BJ (cell line): ENCODE results near the gene TDO2. TPM values are rescaled to one million over a fixed set of nuclear protein-coding genes. Genes with fewer than 3 reads are reported as not detected.

ENCODE experiments used
- CTCF ChIA-PET: fragments of 350-600 bp; formaldehyde crosslinking; extraction: SDS; loops from one replicate; lab custom pipeline; 2021; ENCODE audit warnings: antibody characterized with exemption, inconsistent platforms; lab: Yijun Ruan, JAX
- POLR2A ChIA-PET: fragments of 300-600 bp; sonication (Branson Sonifier 250); formaldehyde crosslinking; extraction: SDS; loops from one replicate; lab custom pipeline; 2021; ENCODE audit warnings: antibody characterized with exemption; lab: Charles Lee
- DNase-seq: peaks from one replicate; pipeline ENCODE4 v3.0.0-alpha.2; 2011; ENCODE audit warnings: low read depth
- H3K27me3 ChIP-seq: 2 replicates; pipeline ENCODE4 v1.6.0; 2011; ENCODE audit warnings: low read length; ENCODE audit not compliant: control insufficient read depth, insufficient read depth
- H3K36me3 ChIP-seq: 2 replicates; pipeline ENCODE4 v1.5.1; 2011; ENCODE audit warnings: low read length; ENCODE audit not compliant: control insufficient read depth, insufficient read depth
- H3K4me3 ChIP-seq: 2 replicates; pipeline ENCODE4 v1.5.1; 2011; ENCODE audit warnings: low read depth, mild to moderate bottlenecking, control low read depth, low read length
- CTCF ChIP-seq: IDR thresholded peaks from 2 replicates; pipeline ENCODE4 v1.5.1; 2011; ENCODE audit warnings: low read depth, mild to moderate bottlenecking, control low read depth, inconsistent platforms, low read length, moderate library complexity; ENCODE audit not compliant: insufficient read depth
- polyA plus RNA-seq: library from polyadenylated mRNA; depleted of rRNA; stranded (reverse); fragments of >200 nt; gene quantifications from 2 replicates; pipeline ENCODE4 v1.2.3, GENCODE V29; 2011; rRNA removed

The TDO2 gene
- polyA plus RNA-seq, 1 experiment, result not detected

DNA sequence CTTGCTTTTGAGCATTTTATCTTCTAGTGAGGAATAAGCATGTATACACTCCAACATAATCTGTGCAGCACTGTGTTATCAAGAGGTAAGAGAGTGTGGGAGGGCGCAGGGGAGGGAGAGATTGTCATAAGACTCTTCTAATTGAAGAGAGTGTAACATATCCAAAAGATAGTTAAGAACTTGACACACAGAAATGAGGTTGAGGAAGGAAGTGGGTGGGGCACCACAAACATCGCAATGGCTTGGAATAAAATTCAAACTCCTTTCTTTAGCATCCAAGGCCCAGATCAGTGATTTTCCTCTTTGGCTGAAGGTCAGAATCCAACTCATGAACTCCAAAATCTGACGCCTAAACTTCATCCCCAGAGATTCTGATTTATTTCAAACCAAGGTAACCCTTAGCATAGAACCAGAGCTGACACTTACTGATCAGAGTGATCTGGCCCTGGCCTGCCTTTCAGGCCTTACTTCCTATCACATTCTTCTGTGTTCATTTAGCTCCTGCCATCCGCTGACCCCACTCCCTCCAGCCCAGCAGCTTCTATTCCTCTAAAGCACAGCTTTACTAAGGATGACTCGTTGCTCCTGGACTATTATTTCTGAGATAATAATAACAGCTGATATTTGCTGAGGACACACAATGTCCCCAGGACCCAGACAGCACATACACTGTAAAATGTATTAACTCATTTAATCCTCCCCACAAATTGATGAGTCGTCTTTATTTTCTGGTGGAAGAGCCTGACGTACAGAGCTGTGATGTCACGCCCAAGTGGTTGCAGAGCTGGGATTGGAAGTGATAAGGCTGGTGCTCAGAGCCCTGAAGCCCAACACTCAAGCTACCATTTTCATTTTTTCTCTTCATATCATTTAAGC is 60.8 kb downstream of the TDO2 start:
- Histone ChIP-seq H3K4me3 (no peak overlapping the region), H3K27me3 (no peaks in the 10 kb centered on the region), H3K36me3 (no peaks in the 10 kb centered on the region)
- POLR2A ChIA-PET, result no interaction called here
- CTCF ChIA-PET, result interaction anchor here (1.0 to 1.8 kb wide), 4 partner anchors 8 to 1254 kb away, joined by 3 to 5 read pairs (median 3); no protein-coding TSS in a partner anchor
- no peak for DNase-seq
- TF ChIP-seq CTCF, result no peak

GRCh38 chr4:155966171-155966570 is 62.7 kb downstream of the TDO2 start:
- CTCF ChIA-PET, result interaction anchor here (0.6 to 1.7 kb wide), 3 partner anchors 12 to 135 kb away, joined by 3 to 13 read pairs (median 4); partner anchors contain the start of gene CTSO
- TF ChIP-seq CTCF, result no peak
- no peak overlapping the region for H3K4me3 ChIP-seq
- DNase-seq, result no peak
- no peaks in the 10 kb centered on the region for H3K27me3 ChIP-seq
- POLR2A ChIA-PET, result no interaction called here
- no peaks in the 10 kb centered on the region for H3K36me3 ChIP-seq

DNA sequence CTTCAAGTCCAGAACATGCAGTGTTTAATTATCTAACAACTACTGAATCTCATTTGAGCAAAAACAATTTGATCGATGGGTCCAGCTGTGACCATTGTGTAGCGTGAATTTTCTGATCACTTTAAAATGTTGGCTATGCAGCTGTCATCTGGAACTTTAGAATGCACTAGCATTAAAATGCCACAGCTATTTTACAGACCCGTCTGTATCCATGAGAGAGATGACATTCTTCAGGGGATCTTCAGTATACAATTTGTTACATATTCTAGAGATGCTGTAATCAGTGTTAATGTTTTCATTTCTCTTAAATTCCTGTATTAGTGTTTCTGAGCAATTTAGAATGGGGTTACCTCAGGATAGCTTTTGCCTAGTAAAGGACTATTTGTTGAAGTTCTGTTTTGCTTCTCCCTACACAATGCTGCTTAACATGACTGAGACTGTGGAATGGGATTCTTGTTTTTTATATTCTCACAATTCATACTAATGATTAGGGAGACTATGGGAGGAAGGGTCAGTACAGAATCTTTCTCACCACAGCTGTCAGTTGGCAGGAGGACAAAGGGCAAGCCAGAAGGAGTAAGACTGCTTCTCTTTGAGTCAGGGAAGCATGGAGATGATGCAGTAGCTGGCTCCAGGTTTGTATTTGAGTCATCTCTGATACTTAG is 63.4 kb downstream of the TDO2 start:
- ChIA-PET POLR2A (no interaction called here), CTCF (interaction anchor here (0.6 to 1.7 kb wide), 3 partner anchors 13 to 134 kb away, joined by 3 to 13 read pairs (median 4); partner anchors contain the start of gene CTSO)
- TF ChIP-seq CTCF, result no peak
- no peaks in the 10 kb centered on the region for H3K36me3 ChIP-seq
- H3K27me3 ChIP-seq, result no peaks in the 10 kb centered on the region
- H3K4me3 ChIP-seq, result no peak overlapping the region
- no peak for DNase-seq

Other genes starting within 250 kb of the TDO2 start
- gene GUCY1A1, start 236.8 kb upstream of the TDO2 start, polyA plus RNA-seq, result 0.23 and 0.38 TPM in 2 replicates
- gene GUCY1B1, start 144.7 kb upstream of the TDO2 start, polyA plus RNA-seq, result 2.2 TPM in 2 replicates
- gene ASIC5, start 37.4 kb upstream of the TDO2 start, polyA plus RNA-seq, result not detected in 2 replicates
- 7.8 and 14.1 TPM in 2 replicates for gene CTSO, start 50.2 kb downstream of the TDO2 start, polyA plus RNA-seq